ENCODE results near the gene SERINC4.
"Not testable (repeated sequence)": the region's sequence is repeated elsewhere in the genome, so short reads cannot be mapped to it uniquely, and the experiment has no call there.

SERINC4 gene

DNA sequence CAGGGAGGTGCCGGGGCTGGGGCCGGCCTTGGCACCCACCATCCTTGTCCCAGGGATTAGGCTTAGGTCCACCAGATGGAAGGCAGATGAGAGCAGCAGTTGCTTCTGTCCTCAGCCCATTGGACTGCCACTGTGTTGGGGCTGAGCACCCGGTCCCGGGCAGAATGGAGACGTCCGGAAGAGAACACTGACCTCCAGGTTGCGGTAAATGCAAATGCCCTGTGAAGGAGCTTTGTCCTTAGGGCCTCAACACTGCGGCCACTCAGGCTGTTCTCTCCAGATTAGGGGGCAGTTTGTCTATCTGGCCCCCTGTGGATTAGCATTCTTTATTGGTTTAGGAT lies at the start of gene SERINC4:
Gene SERINC4, minus strand, starts transcription at position 276 of the 341 bp plus-strand sequence. Its CDS starts 234 bp downstream, at position 42.
- Histone ChIP-seq H3K79me2 (ENCODE audit: low read length) (peaks cover 30% of the 10 kb centered on the region), H3K9ac (ENCODE audit: low read length) (peak within 1 kb of the TSS; percentile 70), H3K4me1 (ENCODE audit: low read length) (peaks cover 33% of the 10 kb centered on the region), H3K4me3 (ENCODE audit: low read length) (peak within 1 kb of the TSS; percentile 90), H4K20me1 (ENCODE audit: insufficient read depth, low read length) (0 out of 2 replicates have a peak, but pooled peaks cover 13% of the 10 kb centered on the region), H3K27ac (ENCODE audit: low read length) (peak within 1 kb of the TSS; percentile 59), H3K27me3 (ENCODE audit: low read depth, low read length) (no peaks in the 10 kb centered on the region), H3K36me3 (replicated peaks; ENCODE audit: low read depth, low read length) (peaks cover 53% of the 10 kb centered on the region), H2AFZ (ENCODE audit: low read depth, low read length) (no peak within 1 kb of the TSS), H3K9me3 (ENCODE audit: insufficient read depth, low read length) (peaks cover 6% of the 10 kb centered on the region; the same call in 1 of the 2 replicates), H3K4me2 (ENCODE audit: low read length) (peak within 1 kb of the TSS; percentile 86)
- no peak for TF ChIP-seq CTCF (IDR thresholded peaks at IDR 0.05; ENCODE audit: low read depth, low read length)
- no peak for TF ChIP-seq EZH2phosphoT487 (IDR thresholded peaks at IDR 0.05; ENCODE audit: low read depth)

- H2AFZ ChIP-seq (ENCODE audit: low read depth, low read length), result no peak overlapping the region
- no peak overlapping the region for H3K4me2 ChIP-seq (ENCODE audit: low read length)
- no peak overlapping the region for H3K4me3 ChIP-seq (ENCODE audit: low read length)
- H3K4me1 ChIP-seq (ENCODE audit: low read length), result no peaks in the 10 kb centered on the region
- peaks cover 45% of the 10 kb centered on the region for H3K36me3 ChIP-seq (replicated peaks; ENCODE audit: low read depth, low read length)
- TF ChIP-seq CTCF (IDR thresholded peaks at IDR 0.05; ENCODE audit: low read depth, low read length) (no peak), EZH2phosphoT487 (IDR thresholded peaks at IDR 0.05; ENCODE audit: low read depth) (no peak)
- no peaks in the 10 kb centered on the region for H3K27me3 ChIP-seq (ENCODE audit: low read depth, low read length)
- no peaks in the 10 kb centered on the region for H4K20me1 ChIP-seq (ENCODE audit: insufficient read depth, low read length)
- H3K27ac ChIP-seq (ENCODE audit: low read length), result no peak overlapping the region
- H3K79me2 ChIP-seq (ENCODE audit: low read length), result peaks cover 4% of the 10 kb centered on the region; the same call in 1 of the 2 replicates
- no peak overlapping the region for H3K9ac ChIP-seq (ENCODE audit: low read length)
- no peaks in the 10 kb centered on the region for H3K9me3 ChIP-seq (ENCODE audit: insufficient read depth, low read length)
Measured at GRCh38 chr15:43845421-43845820, 45.4 kb upstream of the SERINC4 start.

- H3K4me1 ChIP-seq (ENCODE audit: low read length), result peaks cover 30% of the 10 kb centered on the region
- peaks cover 47% of the 10 kb centered on the region for H3K36me3 ChIP-seq (replicated peaks; ENCODE audit: low read depth, low read length)
- not testable (repeated sequence) for H2AFZ ChIP-seq (ENCODE audit: low read depth, low read length); H3K4me2 ChIP-seq (ENCODE audit: low read length); H3K9ac ChIP-seq (ENCODE audit: low read length); H3K27me3 ChIP-seq (ENCODE audit: low read depth, low read length); H3K4me3 ChIP-seq (ENCODE audit: low read length); H3K27ac ChIP-seq (ENCODE audit: low read length); H4K20me1 ChIP-seq (ENCODE audit: insufficient read depth, low read length); H3K9me3 ChIP-seq (ENCODE audit: insufficient read depth, low read length)
- H3K79me2 ChIP-seq (ENCODE audit: low read length), result peaks cover 66% of the 10 kb centered on the region
Measured at GRCh38 chr15:43832485-43832884, 32.5 kb upstream of the SERINC4 start.

DNA sequence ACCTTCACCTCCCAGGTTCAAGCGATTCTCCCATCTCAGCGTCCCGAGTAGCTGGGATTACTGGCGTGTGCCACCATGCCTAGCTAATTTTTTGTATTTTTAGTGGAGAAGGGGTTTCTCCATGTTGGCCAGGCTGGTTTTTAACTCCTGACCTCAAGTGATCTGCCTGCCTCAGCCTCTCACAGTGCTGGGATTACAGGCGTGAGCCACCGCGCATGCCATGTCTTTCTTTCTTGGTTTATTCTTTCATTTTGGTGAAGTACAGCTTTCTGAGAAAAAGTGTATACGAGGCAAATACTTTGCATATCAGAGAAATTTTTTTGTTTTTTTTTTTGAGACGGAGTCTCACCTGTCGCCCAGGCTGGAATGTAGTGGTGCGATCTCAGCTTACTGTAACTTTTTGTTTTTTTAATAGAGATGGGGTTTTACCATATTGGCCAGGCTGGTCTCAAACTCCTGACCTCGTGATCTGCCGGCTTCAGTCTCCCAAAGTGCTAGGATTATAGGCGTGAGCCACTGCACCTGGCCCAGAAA lies 31.6 kb upstream of the SERINC4 start:
- peaks cover 75% of the 10 kb centered on the region for H3K79me2 ChIP-seq (ENCODE audit: low read length)
- not testable (repeated sequence) for H3K9ac ChIP-seq (ENCODE audit: low read length); H4K20me1 ChIP-seq (ENCODE audit: insufficient read depth, low read length); H3K27ac ChIP-seq (ENCODE audit: low read length); H3K9me3 ChIP-seq (ENCODE audit: insufficient read depth, low read length); H3K4me2 ChIP-seq (ENCODE audit: low read length); H3K4me3 ChIP-seq (ENCODE audit: low read length); H2AFZ ChIP-seq (ENCODE audit: low read depth, low read length); H3K27me3 ChIP-seq (ENCODE audit: low read depth, low read length)
- H3K4me1 ChIP-seq (ENCODE audit: low read length), result peaks cover 30% of the 10 kb centered on the region
- peaks cover 41% of the 10 kb centered on the region for H3K36me3 ChIP-seq (replicated peaks; ENCODE audit: low read depth, low read length)

DNA sequence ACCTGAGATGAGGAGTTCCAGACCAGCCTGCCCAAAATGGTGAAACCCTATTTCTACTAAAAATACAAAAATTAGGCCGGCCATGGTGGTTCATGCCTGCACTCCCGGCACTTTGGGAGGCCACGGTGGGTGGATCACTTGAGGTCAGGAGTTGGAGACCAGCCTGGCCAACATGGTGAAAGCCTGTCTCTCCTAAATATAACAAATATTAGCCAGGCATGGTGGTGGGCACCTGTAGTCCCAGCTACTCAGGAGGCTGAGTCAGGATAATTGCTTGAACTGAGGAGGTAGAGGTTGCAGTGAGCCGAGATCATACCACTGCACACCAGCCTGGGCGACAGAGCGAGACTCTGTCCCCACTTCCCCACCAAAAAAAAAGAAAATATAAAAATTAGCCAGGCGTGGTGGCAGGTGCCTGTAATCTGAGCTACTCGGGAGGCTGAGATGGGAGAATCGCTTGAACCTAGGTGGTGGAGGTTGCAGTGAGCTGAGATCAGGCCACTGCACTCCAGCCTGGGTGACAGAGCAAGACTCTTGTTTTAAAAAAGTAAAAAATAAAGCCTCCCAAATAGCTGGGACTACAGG lies 30.8 kb upstream of the SERINC4 start:
- not testable (repeated sequence) for H3K9ac ChIP-seq (ENCODE audit: low read length)

DNA sequence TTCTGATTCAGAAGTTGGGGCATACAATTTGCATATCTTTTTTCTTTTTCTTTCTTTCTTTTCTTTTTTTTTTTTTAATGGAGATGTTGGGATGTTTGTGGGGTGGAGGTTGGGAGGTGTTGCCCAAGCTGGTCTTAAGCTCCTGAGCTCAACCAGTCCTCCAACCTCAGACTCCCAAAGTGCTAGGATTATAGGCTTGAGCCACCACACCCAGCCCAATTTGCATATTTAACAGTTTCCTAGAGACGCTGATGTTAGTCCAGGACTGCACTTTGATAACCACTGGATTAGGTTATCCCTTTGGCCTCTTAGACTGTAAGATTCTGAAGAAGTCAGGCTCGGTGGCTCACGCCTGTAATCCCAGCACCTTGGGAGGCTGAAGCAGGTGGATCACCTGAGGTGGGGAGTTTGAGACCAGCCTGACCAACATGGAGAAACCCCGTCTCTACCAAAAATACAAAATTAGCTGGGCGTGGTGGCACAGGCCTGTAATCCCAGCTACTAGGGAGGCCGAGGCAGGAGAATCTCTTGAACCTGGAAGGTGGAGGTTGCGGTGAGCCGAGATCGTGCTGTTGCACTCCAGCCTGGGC lies 30.0 kb upstream of the SERINC4 start:
- H3K27ac ChIP-seq (ENCODE audit: low read length); H4K20me1 ChIP-seq (ENCODE audit: insufficient read depth, low read length); H3K27me3 ChIP-seq (ENCODE audit: low read depth, low read length); H2AFZ ChIP-seq (ENCODE audit: low read depth, low read length); H3K9ac ChIP-seq (ENCODE audit: low read length); H3K4me2 ChIP-seq (ENCODE audit: low read length); H3K9me3 ChIP-seq (ENCODE audit: insufficient read depth, low read length); H3K4me3 ChIP-seq (ENCODE audit: low read length): not testable (repeated sequence)
- Histone ChIP-seq H3K79me2 (ENCODE audit: low read length) (peaks cover 78% of the 10 kb centered on the region), H3K4me1 (ENCODE audit: low read length) (peaks cover 36% of the 10 kb centered on the region), H3K36me3 (replicated peaks; ENCODE audit: low read depth, low read length) (peaks cover 33% of the 10 kb centered on the region)

More for the DNA sequence above, 30.8 kb upstream of the SERINC4 start:
- H2AFZ ChIP-seq (ENCODE audit: low read depth, low read length); H3K4me3 ChIP-seq (ENCODE audit: low read length); H3K27ac ChIP-seq (ENCODE audit: low read length); H3K9me3 ChIP-seq (ENCODE audit: insufficient read depth, low read length); H3K27me3 ChIP-seq (ENCODE audit: low read depth, low read length); H4K20me1 ChIP-seq (ENCODE audit: insufficient read depth, low read length); H3K4me2 ChIP-seq (ENCODE audit: low read length): not testable (repeated sequence)
- Histone ChIP-seq H3K79me2 (ENCODE audit: low read length) (peaks cover 78% of the 10 kb centered on the region), H3K36me3 (replicated peaks; ENCODE audit: low read depth, low read length) (peaks cover 33% of the 10 kb centered on the region), H3K4me1 (ENCODE audit: low read length) (peaks cover 34% of the 10 kb centered on the region)

All from OCI-LY3 (cell line).